K562 (cell line): ENCODE results near the gene SGK1. TPM values are rescaled to one million over a fixed set of nuclear protein-coding genes. Genes with fewer than 3 reads are reported as not detected.

Source experiments
- ASH1L ChIP-seq: fragments of 450-650 bp; IDR thresholded peaks from 2 replicates; pipeline ENCODE4 v1.6.1; 2018; ENCODE audit warnings: borderline replicate concordance, mild to moderate bottlenecking, low read depth; ENCODE audit not compliant: partially characterized antibody
- ESRRB ChIP-seq: fragments of 250-450 bp; sonication (Bioruptor Pico); IDR thresholded peaks from 2 replicates; pipeline ENCODE4 v1.5.0; 2020; ENCODE audit warnings: mild to moderate bottlenecking, moderate library complexity, borderline replicate concordance
- JUNB ChIP-seq: fragments of 450-650 bp; formaldehyde crosslinking; conservative IDR thresholded peaks from 2 replicates; pipeline ENCODE4 v1.4.0; 2020; ENCODE audit warnings: mild to moderate bottlenecking
- KDM1A ChIP-seq, 2 experiments: fragments of 450-650 bp; IDR thresholded peaks; 2 replicates each; pipeline ENCODE4 v1.6.1; 2016; ENCODE audit warnings: mild to moderate bottlenecking in 2 of 2
- KLF6 ChIP-seq: fragments of 250-450 bp; sonication (Bioruptor Pico); IDR thresholded peaks from 2 replicates; pipeline ENCODE4 v1.4.0; 2020; ENCODE audit warnings: mild to moderate bottlenecking, moderate library complexity, borderline replicate concordance
- NFRKB ChIP-seq: fragments of 450-650 bp; IDR thresholded peaks from 2 replicates; pipeline ENCODE4 v1.6.1; 2016; ENCODE audit warnings: low read depth
- NR2C2 ChIP-seq, 2 experiments: fragments of 200-800 bp in 1 of 2; sonication (Bioruptor generic) in 1 of 2; sonication (generic) in 1 of 2; formaldehyde crosslinking in 1 of 2; IDR thresholded peaks; 2 replicates each; pipeline versions ENCODE4 v1.6.1 to v1.8.0; 2016 to 2022; ENCODE audit warnings: mild to moderate bottlenecking in 1 of 2, missing compliant biosample characterization in 1 of 2, missing genetic modification characterization in 1 of 2, missing genetic modification reagents in 1 of 2
- POLR2H ChIP-seq: IDR thresholded peaks from 2 replicates; pipeline ENCODE4 v1.6.1; 2016; ENCODE audit warnings: missing genetic modification characterization, low read depth, mild to moderate bottlenecking, control low read depth, missing compliant biosample characterization, moderate library complexity
- SMARCA4 ChIP-seq: fragments of 450-650 bp; IDR thresholded peaks from 2 replicates; pipeline ENCODE4 v1.6.1; 2016
- SNIP1 ChIP-seq: fragments of 450-650 bp; IDR thresholded peaks from 2 replicates; pipeline ENCODE4 v1.7.1; 2017; ENCODE audit warnings: low read depth, mild to moderate bottlenecking
- TAF1 ChIP-seq: IDR thresholded peaks from 2 replicates; pipeline ENCODE4 v1.6.1; 2011; ENCODE audit warnings: mild to moderate bottlenecking, low read length, moderate library complexity; ENCODE audit not compliant: insufficient read depth, control insufficient read depth, severe bottlenecking; ENCODE audit errors: extremely low read depth
- ZNF436 ChIP-seq: fragments of 250-450, 450-650 bp; sonication (Bioruptor Pico); formaldehyde crosslinking; IDR thresholded peaks from 2 replicates; pipeline ENCODE4 v1.7.0; 2020; ENCODE audit warnings: mild to moderate bottlenecking
- ZNF717 ChIP-seq: fragments of 250-450 bp; sonication (Bioruptor Pico); IDR thresholded peaks from 2 replicates; pipeline ENCODE4 v1.5.0; 2021
- polyA plus RNA-seq, 8 experiments: library from polyadenylated mRNA; depleted of rRNA in 4 of 8; stranded (reverse) in 5 of 8; unstranded in 3 of 8; fragments of >200 nt; fragmentation: Nextera tagmentation in 2 of 8; fragmentation: Illumina TruSeq in 1 of 8; extraction: Ambion mirVana in 2 of 8; extraction: Trizol in 1 of 8; gene quantifications; 2 replicates each; pipeline versions ENCODE4 v1.2.1 to v1.2.3, GENCODE V29; 2011 to 2014; ENCODE audit warnings: inconsistent platforms in 1 of 8, missing spikeins in 1 of 8
- total RNA-seq, 7 experiments: library from RNA; depleted of rRNA in 6 of 7; stranded (reverse); fragments of >200 nt in 6 of 7; fragmentation: Illumina TruSeq in 2 of 7; extraction: Trizol in 2 of 7; gene quantifications; 2 replicates each; pipeline versions ENCODE4 v1.2.1 to v1.2.3, GENCODE V29; 2011 to 2021; ENCODE audit warnings: low replicate concordance in 1 of 7
- TF ChIP-seq, protein P1 (sequence below): sonication (generic); formaldehyde crosslinking; IDR thresholded peaks from 2 replicates; pipeline ENCODE4 v1.8.0; 2023; ENCODE audit warnings: mild to moderate bottlenecking, missing genetic modification reagents
- TF ChIP-seq, protein P2 (sequence below): fragments of 450-650 bp; formaldehyde crosslinking; conservative IDR thresholded peaks from 2 replicates; pipeline ENCODE4 v1.4.0; 2022; ENCODE audit warnings: mild to moderate bottlenecking, missing genetic modification characterization
- TF ChIP-seq, protein P3 (sequence below), 2 experiments: IDR thresholded peaks in 1 of 2; conservative IDR thresholded peaks in 1 of 2; 2 replicates each; pipeline ENCODE4 v1.6.1; 2016; ENCODE audit warnings: low read depth in 2 of 2, mild to moderate bottlenecking in 1 of 2, missing compliant biosample characterization in 1 of 2, missing genetic modification characterization in 1 of 2, moderate library complexity in 1 of 2
- TF ChIP-seq, protein P4 (sequence below): sonication (generic); formaldehyde crosslinking; IDR thresholded peaks from 2 replicates; pipeline ENCODE4 v1.8.1; 2023; ENCODE audit warnings: mild to moderate bottlenecking, missing genetic modification reagents

The SGK1 gene
- total and polyA plus RNA-seq, 9 of the 15 experiments (the other 6 are each of a cell fraction or from before 2014, with no cell fraction given): 3.5 to 7.2 (median 3.9) TPM

DNA sequence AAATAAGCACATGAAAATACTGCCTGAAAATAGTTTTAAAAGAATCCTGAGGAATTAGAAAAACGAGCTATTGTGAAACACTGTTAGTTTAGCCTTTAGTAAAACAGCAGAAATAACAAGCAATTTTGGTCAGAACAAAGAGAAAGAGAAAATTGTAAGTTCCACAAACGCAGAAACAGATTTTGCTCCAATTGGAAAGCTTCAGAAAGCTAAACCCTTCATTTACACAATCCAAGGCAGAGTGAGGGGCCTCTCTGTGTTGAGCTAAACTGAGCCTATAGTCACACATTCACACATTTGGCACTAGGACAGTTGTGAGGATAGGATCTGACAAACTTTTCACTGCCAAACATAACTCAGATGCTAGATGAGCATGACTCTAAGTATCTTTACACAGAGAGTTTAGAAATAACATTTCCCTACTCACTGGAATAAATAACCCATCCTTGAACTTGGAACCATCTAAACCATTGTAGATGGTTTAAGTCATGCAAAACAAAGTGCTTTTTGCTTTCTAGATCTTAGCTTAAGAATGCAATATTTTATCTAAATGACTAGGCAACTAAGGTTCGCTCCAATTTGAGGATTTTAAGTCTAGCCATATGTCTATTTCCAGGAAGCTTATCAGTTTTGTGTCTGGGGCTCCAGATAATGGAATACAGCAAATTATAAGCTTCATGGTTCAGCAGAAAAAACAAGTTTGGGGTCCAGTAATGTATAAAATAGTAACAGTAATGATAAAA, 122.6 kb downstream of the SGK1 start (continued):
- TF ChIP-seq ASH1L: no peak
- TF ChIP-seq NR2C2 (CRISPR knock-in tag; IDR thresholded peaks at IDR 0.05): no peak
- no peak for TF ChIP-seq NR2C2 (tag; IDR thresholded peaks at IDR 0.05)
- TF ChIP-seq NFRKB: no peak
- TF ChIP-seq, protein P1, sequence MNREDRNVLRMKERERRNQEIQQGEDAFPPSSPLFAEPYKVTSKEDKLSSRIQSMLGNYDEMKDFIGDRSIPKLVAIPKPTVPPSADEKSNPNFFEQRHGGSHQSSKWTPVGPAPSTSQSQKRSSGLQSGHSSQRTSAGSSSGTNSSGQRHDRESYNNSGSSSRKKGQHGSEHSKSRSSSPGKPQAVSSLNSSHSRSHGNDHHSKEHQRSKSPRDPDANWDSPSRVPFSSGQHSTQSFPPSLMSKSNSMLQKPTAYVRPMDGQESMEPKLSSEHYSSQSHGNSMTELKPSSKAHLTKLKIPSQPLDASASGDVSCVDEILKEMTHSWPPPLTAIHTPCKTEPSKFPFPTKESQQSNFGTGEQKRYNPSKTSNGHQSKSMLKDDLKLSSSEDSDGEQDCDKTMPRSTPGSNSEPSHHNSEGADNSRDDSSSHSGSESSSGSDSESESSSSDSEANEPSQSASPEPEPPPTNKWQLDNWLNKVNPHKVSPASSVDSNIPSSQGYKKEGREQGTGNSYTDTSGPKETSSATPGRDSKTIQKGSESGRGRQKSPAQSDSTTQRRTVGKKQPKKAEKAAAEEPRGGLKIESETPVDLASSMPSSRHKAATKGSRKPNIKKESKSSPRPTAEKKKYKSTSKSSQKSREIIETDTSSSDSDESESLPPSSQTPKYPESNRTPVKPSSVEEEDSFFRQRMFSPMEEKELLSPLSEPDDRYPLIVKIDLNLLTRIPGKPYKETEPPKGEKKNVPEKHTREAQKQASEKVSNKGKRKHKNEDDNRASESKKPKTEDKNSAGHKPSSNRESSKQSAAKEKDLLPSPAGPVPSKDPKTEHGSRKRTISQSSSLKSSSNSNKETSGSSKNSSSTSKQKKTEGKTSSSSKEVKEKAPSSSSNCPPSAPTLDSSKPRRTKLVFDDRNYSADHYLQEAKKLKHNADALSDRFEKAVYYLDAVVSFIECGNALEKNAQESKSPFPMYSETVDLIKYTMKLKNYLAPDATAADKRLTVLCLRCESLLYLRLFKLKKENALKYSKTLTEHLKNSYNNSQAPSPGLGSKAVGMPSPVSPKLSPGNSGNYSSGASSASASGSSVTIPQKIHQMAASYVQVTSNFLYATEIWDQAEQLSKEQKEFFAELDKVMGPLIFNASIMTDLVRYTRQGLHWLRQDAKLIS: no peak
- TF ChIP-seq KLF6: no peak
- TF ChIP-seq, protein P2, sequence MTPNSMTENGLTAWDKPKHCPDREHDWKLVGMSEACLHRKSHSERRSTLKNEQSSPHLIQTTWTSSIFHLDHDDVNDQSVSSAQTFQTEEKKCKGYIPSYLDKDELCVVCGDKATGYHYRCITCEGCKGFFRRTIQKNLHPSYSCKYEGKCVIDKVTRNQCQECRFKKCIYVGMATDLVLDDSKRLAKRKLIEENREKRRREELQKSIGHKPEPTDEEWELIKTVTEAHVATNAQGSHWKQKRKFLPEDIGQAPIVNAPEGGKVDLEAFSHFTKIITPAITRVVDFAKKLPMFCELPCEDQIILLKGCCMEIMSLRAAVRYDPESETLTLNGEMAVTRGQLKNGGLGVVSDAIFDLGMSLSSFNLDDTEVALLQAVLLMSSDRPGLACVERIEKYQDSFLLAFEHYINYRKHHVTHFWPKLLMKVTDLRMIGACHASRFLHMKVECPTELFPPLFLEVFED (CRISPR knock-in tag): no peak
- TF ChIP-seq ESRRB: no peak
- no peak for TF ChIP-seq ZNF717 (CRISPR knock-in tag)
- TF ChIP-seq, protein P3, sequence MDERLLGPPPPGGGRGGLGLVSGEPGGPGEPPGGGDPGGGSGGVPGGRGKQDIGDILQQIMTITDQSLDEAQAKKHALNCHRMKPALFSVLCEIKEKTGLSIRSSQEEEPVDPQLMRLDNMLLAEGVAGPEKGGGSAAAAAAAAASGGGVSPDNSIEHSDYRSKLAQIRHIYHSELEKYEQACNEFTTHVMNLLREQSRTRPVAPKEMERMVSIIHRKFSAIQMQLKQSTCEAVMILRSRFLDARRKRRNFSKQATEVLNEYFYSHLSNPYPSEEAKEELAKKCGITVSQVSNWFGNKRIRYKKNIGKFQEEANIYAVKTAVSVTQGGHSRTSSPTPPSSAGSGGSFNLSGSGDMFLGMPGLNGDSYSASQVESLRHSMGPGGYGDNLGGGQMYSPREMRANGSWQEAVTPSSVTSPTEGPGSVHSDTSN (CRISPR knock-in tag; IDR thresholded peaks at IDR 0.05; ENCODE audit: low read depth): no peak
- TF ChIP-seq, protein P3 (tag; conservative IDR thresholded peaks at IDR 0.05; ENCODE audit: low read depth): peak; percentile 66
- TF ChIP-seq, protein P4, sequence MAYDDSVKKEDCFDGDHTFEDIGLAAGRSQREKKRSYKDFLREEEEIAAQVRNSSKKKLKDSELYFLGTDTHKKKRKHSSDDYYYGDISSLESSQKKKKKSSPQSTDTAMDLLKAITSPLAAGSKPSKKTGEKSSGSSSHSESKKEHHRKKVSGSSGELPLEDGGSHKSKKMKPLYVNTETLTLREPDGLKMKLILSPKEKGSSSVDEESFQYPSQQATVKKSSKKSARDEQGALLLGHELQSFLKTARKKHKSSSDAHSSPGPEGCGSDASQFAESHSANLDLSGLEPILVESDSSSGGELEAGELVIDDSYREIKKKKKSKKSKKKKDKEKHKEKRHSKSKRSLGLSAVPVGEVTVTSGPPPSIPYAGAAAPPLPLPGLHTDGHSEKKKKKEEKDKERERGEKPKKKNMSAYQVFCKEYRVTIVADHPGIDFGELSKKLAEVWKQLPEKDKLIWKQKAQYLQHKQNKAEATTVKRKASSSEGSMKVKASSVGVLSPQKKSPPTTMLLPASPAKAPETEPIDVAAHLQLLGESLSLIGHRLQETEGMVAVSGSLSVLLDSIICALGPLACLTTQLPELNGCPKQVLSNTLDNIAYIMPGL (CRISPR knock-in tag): no peak
- no peak for TF ChIP-seq JUNB
- peak; percentile 55; the same call in 1 of the 2 replicates for TF ChIP-seq POLR2H (tag)
- no peak for TF ChIP-seq TAF1
- no peak for TF ChIP-seq SNIP1
- peak; percentile 83 to 89 for TF ChIP-seq KDM1A (IDR thresholded peaks at IDR 0.05)
- TF ChIP-seq SMARCA4: peak; percentile 98
- TF ChIP-seq ZNF436 (CRISPR knock-in tag): no peak
